OCI-LY7 (cell line): Measurements from ENCODE around the gene TRIB2. TPM values are rescaled to one million over a fixed set of nuclear protein-coding genes. Genes with fewer than 3 reads are reported as not detected.

ENCODE experiments used
- BruUV-seq: library from RNA; stranded (reverse); fragments of 400-500 nt; replicated peaks from 2 replicates; lab custom pipeline; 2021; lab: Mats Ljungman, UMichigan
- CTCF ChIA-PET: fragments of 300-600 bp; sonication (Branson Sonifier 250); formaldehyde crosslinking; loops from one replicate; lab custom pipeline; 2022; ENCODE audit warnings: antibody characterized with exemption; ENCODE audit not compliant: unreplicated experiment; lab: Charles Lee
- POLR2A ChIA-PET: fragments of 300-600 bp; sonication (Branson Sonifier 250); formaldehyde crosslinking; loops from one replicate; lab custom pipeline; 2022; ENCODE audit warnings: antibody characterized with exemption; lab: Charles Lee
- DNase-seq: peaks from one replicate; pipeline ENCODE4 v3.0.0-alpha.2; 2015; ENCODE audit warnings: low spot score
- H2AFZ ChIP-seq: fragments of 200-600 bp; sonication (generic), shearing (Covaris generic); 2 replicates; pipeline ENCODE4 v1.6.1; 2014; ENCODE audit warnings: mild to moderate bottlenecking, antibody characterized with exemption, low read length, moderate library complexity
- H3K27ac ChIP-seq: fragments of 200-600 bp; sonication (generic); 2 replicates; pipeline ENCODE4 v1.5.1; 2014; ENCODE audit warnings: mixed run types, low read depth, mild to moderate bottlenecking, moderate library complexity, low read length, inconsistent platforms; ENCODE audit not compliant: poor library complexity, severe bottlenecking
- H3K36me3 ChIP-seq: fragments of 200-600 bp; sonication (generic); 2 replicates; pipeline ENCODE4 v1.6.1; 2014; ENCODE audit warnings: mild to moderate bottlenecking, antibody characterized with exemption, low read length, moderate library complexity, mixed read lengths; ENCODE audit not compliant: insufficient read depth
- H3K4me1 ChIP-seq: fragments of 200-600 bp; sonication (generic); 2 replicates; pipeline ENCODE4 v1.5.1; 2014; ENCODE audit warnings: mild to moderate bottlenecking, low read length; ENCODE audit not compliant: insufficient read depth, poor library complexity, severe bottlenecking
- H3K4me2 ChIP-seq: fragments of 200-600 bp; sonication (generic); 2 replicates; pipeline ENCODE4 v1.6.1; 2014; ENCODE audit warnings: mild to moderate bottlenecking, low read length
- H3K4me3 ChIP-seq: fragments of 200-600 bp; sonication (generic); 2 replicates; pipeline ENCODE4 v1.5.1; 2014; ENCODE audit warnings: mild to moderate bottlenecking, low read depth, low read length; ENCODE audit not compliant: poor library complexity, severe bottlenecking
- H3K79me2 ChIP-seq: fragments of 200-600 bp; sonication (generic); 2 replicates; pipeline ENCODE4 v1.6.1; 2016; ENCODE audit warnings: low read depth, mild to moderate bottlenecking, low read length, moderate library complexity, mixed read lengths; ENCODE audit not compliant: insufficient read depth
- H3K9me2 ChIP-seq: fragments of 200-600 bp; sonication (generic); 2 replicates; pipeline ENCODE4 v1.6.1; 2016; ENCODE audit warnings: mild to moderate bottlenecking, low read length, mixed read lengths; ENCODE audit not compliant: insufficient read depth
- H3K9me3 ChIP-seq: fragments of 200-600 bp; sonication (generic); 2 replicates; pipeline ENCODE4 v1.6.1; 2014; ENCODE audit warnings: mild to moderate bottlenecking, mixed run types, low read length, mixed read lengths
- H4K20me1 ChIP-seq: fragments of 200-600 bp; sonication (generic); 2 replicates; pipeline ENCODE4 v1.6.1; 2014; ENCODE audit warnings: mild to moderate bottlenecking, antibody characterized with exemption, low read length, moderate library complexity, mixed read lengths; ENCODE audit not compliant: insufficient read depth
- CTCF ChIP-seq: fragments of 200-600 bp; sonication (generic); conservative IDR thresholded peaks from 2 replicates; pipeline ENCODE4 v1.5.1; 2014; ENCODE audit warnings: mild to moderate bottlenecking, antibody characterized with exemption, low read length, moderate library complexity, mixed read lengths
- EZH2phosphoT487 ChIP-seq: fragments of 200-600 bp; sonication (generic); IDR thresholded peaks from 2 replicates; pipeline ENCODE4 v1.6.1; 2018; ENCODE audit warnings: low read depth, borderline replicate concordance, mild to moderate bottlenecking, mixed run types, antibody characterized with exemption, low read length, moderate library complexity, mixed read lengths
- intact Hi-C: fragments of 100-400 bp; cut with micrococcal nuclease; formaldehyde crosslinking; loops from one replicate; pipeline ENCODE4 v1.10.0; 2022; ENCODE audit not compliant: unreplicated experiment
- total RNA-seq, 2 experiments: library from RNA; depleted of rRNA in 1 of 2; stranded (reverse); fragments of >200 nt in 1 of 2; shearing (Covaris generic) in 1 of 2; gene quantifications; 2 replicates each; pipeline ENCODE4 v1.2.3, GENCODE V29; 2014 to 2022

TRIB2 gene
- total RNA-seq, 2 experiments from 2014 or later = 18.8 to 26.0 TPM

GRCh38 chr2:12688091-12688490 is 28.6 kb upstream of the TRIB2 start:
- TF ChIP-seq EZH2phosphoT487 (no peak), CTCF (no peak)
- Histone ChIP-seq H3K36me3 (no peaks in the 10 kb centered on the region), H3K27ac (no peak overlapping the region), H4K20me1 (no peaks in the 10 kb centered on the region), H3K9me2 (no peaks in the 10 kb centered on the region), H3K4me1 (no peaks in the 10 kb centered on the region), H3K79me2 (no peaks in the 10 kb centered on the region), H2AFZ (no peak overlapping the region), H3K4me3 (no peak overlapping the region), H3K4me2 (no peak overlapping the region), H3K9me3 (peaks cover 8% of the 10 kb centered on the region; the same call in 1 of the 2 replicates)
- no peak for DNase-seq
- no TSS peak for BruUV-seq
- CTCF ChIA-PET = no interaction called here
- POLR2A ChIA-PET = no interaction called here
- intact Hi-C loops = no loop called here

DNA sequence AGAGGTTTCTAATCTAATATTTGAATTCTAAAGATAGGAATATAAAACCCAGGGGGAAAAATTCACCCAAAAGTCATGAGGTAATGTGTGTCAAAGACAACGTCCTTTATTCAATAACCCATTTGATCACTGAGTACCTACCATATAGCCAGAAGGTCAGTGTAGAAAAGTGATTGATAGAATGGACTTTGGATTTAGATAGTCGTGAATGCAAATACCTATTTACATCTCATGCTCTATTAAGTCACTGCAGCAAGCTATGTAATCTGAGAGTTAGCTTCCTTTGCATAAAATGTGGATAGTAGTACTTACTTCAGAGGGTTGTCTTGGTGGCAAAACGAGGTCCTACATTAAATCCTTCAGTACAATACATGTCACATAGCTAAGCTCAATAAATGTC is 27.8 kb upstream of the TRIB2 start:
- BruUV-seq = no TSS peak

More for the DNA sequence above, 27.8 kb upstream of the TRIB2 start:
- H3K4me3 ChIP-seq = no peak overlapping the region
- no peak overlapping the region for H3K4me2 ChIP-seq
- TF ChIP-seq CTCF = no peak
- TF ChIP-seq EZH2phosphoT487 = no peak
- peaks cover 8% of the 10 kb centered on the region; the same call in 1 of the 2 replicates for H3K9me3 ChIP-seq
- no peaks in the 10 kb centered on the region for H3K79me2 ChIP-seq
- ChIA-PET POLR2A (interaction anchor here (1.3 kb wide), 1 partner anchor 10 kb away, joined by 3 read pairs; no protein-coding TSS in a partner anchor), CTCF (no interaction called here)
- intact Hi-C loops = no loop called here
- no peaks in the 10 kb centered on the region for H3K9me2 ChIP-seq
- no peak overlapping the region for H3K27ac ChIP-seq
- H3K4me1 ChIP-seq = no peaks in the 10 kb centered on the region
- no peak for DNase-seq
- H4K20me1 ChIP-seq = no peaks in the 10 kb centered on the region
- no peak overlapping the region for H2AFZ ChIP-seq
- H3K36me3 ChIP-seq = no peaks in the 10 kb centered on the region
